Measurements from ENCODE around the gene TOLLIP.

The TOLLIP gene

DNA sequence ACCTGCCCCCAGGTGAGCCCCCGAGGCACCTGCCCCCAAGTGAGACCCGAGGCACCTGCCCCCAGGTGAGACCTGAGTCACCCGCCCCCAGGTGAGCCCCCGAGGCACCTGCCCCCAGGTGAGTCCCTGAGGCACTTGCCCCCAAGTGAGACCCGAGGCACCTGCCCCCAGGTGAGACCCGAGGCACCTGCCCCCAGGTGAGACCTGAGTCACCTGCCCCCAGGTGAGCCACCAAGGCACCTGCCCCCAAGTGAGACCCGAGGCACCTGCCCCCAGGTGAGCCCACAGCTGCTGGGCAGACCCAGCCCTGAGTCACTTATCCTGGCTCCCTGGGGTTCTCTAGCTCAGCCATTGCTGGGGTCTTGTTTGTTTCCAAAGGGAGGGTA lies 50.4 kb downstream of the TOLLIP start:
- Histone ChIP-seq H3K9me2 (ENCODE audit: low read depth, low read length) (no peaks in the 10 kb centered on the region), H4K20me1 (ENCODE audit: insufficient read depth, low read length) (no peaks in the 10 kb centered on the region), H3K27ac (ENCODE audit: low read depth, low read length, poor library complexity, severe bottlenecking) (no peak overlapping the region)

DNA sequence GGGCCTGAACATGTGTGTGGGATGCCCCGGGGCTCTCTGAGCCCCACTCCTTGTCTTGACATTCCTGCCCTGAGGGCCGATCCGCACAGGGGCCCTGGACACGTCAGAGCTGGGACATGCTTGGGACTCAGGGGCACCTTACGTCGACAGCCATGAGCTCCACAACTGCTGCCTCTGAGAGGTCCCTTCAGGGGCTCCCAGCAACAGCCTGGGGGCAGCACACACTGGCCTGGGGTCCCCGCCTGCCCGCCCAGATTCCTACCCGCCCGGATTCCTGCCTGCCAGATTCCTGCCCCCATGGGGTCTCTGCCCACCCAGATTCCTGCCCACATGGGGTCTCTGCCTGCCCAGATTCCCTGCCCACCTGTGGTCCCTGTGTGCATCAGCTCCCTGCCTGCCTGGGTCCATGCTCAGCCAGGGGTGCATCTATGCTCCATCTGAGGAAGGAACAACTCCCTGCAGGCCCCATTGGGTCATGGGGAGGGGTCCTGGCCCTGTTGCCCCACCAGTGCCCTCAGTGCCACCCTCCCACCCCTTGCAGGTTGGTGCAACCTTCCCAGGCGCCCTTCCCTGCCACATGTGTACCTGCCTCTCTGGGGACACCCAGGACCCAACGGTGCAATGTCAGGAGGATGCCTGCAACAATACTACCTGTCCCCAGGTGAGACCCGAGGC lies 50.9 kb downstream of the TOLLIP start:
- Histone ChIP-seq H3K36me3 (ENCODE audit: insufficient read depth, low read length) (no peaks in the 10 kb centered on the region), H3K79me2 (ENCODE audit: insufficient read depth, low read length) (no peaks in the 10 kb centered on the region)

More for the DNA sequence above, 50.4 kb downstream of the TOLLIP start:
- Histone ChIP-seq H3K4me1 (ENCODE audit: insufficient read depth, low read length, severe bottlenecking) (peaks cover 18% of the 10 kb centered on the region), H3K4me2 (ENCODE audit: low read length) (no peak overlapping the region), H3K4me3 (ENCODE audit: low read depth, low read length, poor library complexity, severe bottlenecking) (no peak overlapping the region), H3K9ac (ENCODE audit: low read length) (no peak overlapping the region), H3K36me3 (ENCODE audit: insufficient read depth, low read length) (no peaks in the 10 kb centered on the region), H2AFZ (ENCODE audit: low read length) (no peak overlapping the region), H3F3A (ENCODE audit: insufficient read depth, low read length) (no peaks in the 10 kb centered on the region), H3K9me3 (ENCODE audit: low read length) (no peaks in the 10 kb centered on the region), H3K27me3 (ENCODE audit: insufficient read depth, low read length) (no peaks in the 10 kb centered on the region), H3K79me2 (ENCODE audit: insufficient read depth, low read length) (no peaks in the 10 kb centered on the region)
- no peak for TF ChIP-seq CTCF (IDR thresholded peaks at IDR 0.05; ENCODE audit: low read length)
- TF ChIP-seq EZH2 (IDR thresholded peaks at IDR 0.05; ENCODE audit: borderline replicate concordance, low read length) = no peak

GRCh38 chr11:1257916-1258315 lies 51.5 kb downstream of the TOLLIP start:
- H3K9me3 ChIP-seq (ENCODE audit: low read length) = no peaks in the 10 kb centered on the region
- H3K9me2 ChIP-seq (ENCODE audit: low read depth, low read length) = no peaks in the 10 kb centered on the region
- H3K79me2 ChIP-seq (ENCODE audit: insufficient read depth, low read length) = no peaks in the 10 kb centered on the region
- no peak overlapping the region for H3K27ac ChIP-seq (ENCODE audit: low read depth, low read length, poor library complexity, severe bottlenecking)
- TF ChIP-seq CTCF (IDR thresholded peaks at IDR 0.05; ENCODE audit: low read length) (no peak), EZH2 (IDR thresholded peaks at IDR 0.05; ENCODE audit: borderline replicate concordance, low read length) (no peak)
- H4K20me1 ChIP-seq (ENCODE audit: insufficient read depth, low read length) = no peaks in the 10 kb centered on the region
- H3F3A ChIP-seq (ENCODE audit: insufficient read depth, low read length) = no peaks in the 10 kb centered on the region
- no peak overlapping the region for H3K4me2 ChIP-seq (ENCODE audit: low read length)
- no peak overlapping the region for H3K4me3 ChIP-seq (ENCODE audit: low read depth, low read length, poor library complexity, severe bottlenecking)
- peaks cover 15% of the 10 kb centered on the region for H3K4me1 ChIP-seq (ENCODE audit: insufficient read depth, low read length, severe bottlenecking)
- no peaks in the 10 kb centered on the region for H3K27me3 ChIP-seq (ENCODE audit: insufficient read depth, low read length)
- no peak overlapping the region for H2AFZ ChIP-seq (ENCODE audit: low read length)
- no peak overlapping the region for H3K9ac ChIP-seq (ENCODE audit: low read length)
- H3K36me3 ChIP-seq (ENCODE audit: insufficient read depth, low read length) = no peaks in the 10 kb centered on the region

More for the DNA sequence above, 50.9 kb downstream of the TOLLIP start:
- no peak overlapping the region for H3K27ac ChIP-seq (ENCODE audit: low read depth, low read length, poor library complexity, severe bottlenecking)
- no peaks in the 10 kb centered on the region for H3K27me3 ChIP-seq (ENCODE audit: insufficient read depth, low read length)
- no peaks in the 10 kb centered on the region for H3K9me2 ChIP-seq (ENCODE audit: low read depth, low read length)
- TF ChIP-seq EZH2 (IDR thresholded peaks at IDR 0.05; ENCODE audit: borderline replicate concordance, low read length) = no peak
- no peak for TF ChIP-seq CTCF (IDR thresholded peaks at IDR 0.05; ENCODE audit: low read length)
- no peaks in the 10 kb centered on the region for H3F3A ChIP-seq (ENCODE audit: insufficient read depth, low read length)
- no peaks in the 10 kb centered on the region for H4K20me1 ChIP-seq (ENCODE audit: insufficient read depth, low read length)
- H3K9me3 ChIP-seq (ENCODE audit: low read length) = no peaks in the 10 kb centered on the region
- H3K9ac ChIP-seq (ENCODE audit: low read length) = no peak overlapping the region
- no peak overlapping the region for H3K4me3 ChIP-seq (ENCODE audit: low read depth, low read length, poor library complexity, severe bottlenecking)
- H3K4me1 ChIP-seq (ENCODE audit: insufficient read depth, low read length, severe bottlenecking) = peaks cover 18% of the 10 kb centered on the region
- H2AFZ ChIP-seq (ENCODE audit: low read length) = no peak overlapping the region
- no peak overlapping the region for H3K4me2 ChIP-seq (ENCODE audit: low read length)

All from OCI-LY1 (cell line).